ENCODE data around the gene CGB5.

DNA sequence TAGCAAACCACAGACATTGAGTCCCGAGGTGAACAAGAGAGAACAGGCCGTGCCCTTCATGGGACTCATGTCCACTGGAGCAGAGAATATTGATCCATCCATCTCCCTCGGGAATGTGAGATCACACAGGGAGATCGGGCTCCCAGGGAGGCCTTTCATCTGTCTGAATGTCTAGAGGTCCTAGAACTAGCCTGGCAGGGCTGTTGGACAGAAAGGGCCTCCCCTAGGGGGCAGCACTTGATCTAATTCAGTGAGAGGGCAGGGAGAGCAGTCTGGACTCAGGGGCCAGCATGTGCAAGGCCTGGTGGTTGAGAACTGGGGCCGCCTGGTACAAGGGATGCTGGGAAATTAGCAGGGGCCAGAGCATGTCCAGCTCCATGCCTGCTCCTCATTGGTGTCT lies 45.7 kb upstream of the CGB5 start:
- no peak for TF ChIP-seq POLR2AphosphoS5 (IDR thresholded peaks at IDR 0.05)
- TF ChIP-seq, protein P1, sequence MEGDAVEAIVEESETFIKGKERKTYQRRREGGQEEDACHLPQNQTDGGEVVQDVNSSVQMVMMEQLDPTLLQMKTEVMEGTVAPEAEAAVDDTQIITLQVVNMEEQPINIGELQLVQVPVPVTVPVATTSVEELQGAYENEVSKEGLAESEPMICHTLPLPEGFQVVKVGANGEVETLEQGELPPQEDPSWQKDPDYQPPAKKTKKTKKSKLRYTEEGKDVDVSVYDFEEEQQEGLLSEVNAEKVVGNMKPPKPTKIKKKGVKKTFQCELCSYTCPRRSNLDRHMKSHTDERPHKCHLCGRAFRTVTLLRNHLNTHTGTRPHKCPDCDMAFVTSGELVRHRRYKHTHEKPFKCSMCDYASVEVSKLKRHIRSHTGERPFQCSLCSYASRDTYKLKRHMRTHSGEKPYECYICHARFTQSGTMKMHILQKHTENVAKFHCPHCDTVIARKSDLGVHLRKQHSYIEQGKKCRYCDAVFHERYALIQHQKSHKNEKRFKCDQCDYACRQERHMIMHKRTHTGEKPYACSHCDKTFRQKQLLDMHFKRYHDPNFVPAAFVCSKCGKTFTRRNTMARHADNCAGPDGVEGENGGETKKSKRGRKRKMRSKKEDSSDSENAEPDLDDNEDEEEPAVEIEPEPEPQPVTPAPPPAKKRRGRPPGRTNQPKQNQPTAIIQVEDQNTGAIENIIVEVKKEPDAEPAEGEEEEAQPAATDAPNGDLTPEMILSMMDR (IDR thresholded peaks at IDR 0.05), result no peak
- TF ChIP-seq POLR2A (IDR thresholded peaks at IDR 0.05), result no peak

Data from breast epithelium (tissue), 3 donors.